Measurements from ENCODE around the gene SLC6A12. TPM values are rescaled to one million over a fixed set of nuclear protein-coding genes. Genes with fewer than 3 reads are reported as not detected.
"Not testable (repeated sequence)": the region's sequence is repeated elsewhere in the genome, so short reads cannot be mapped to it uniquely, and the experiment has no call there.

Gene SLC6A12
- total and polyA plus RNA-seq, 2 donors from 2014 or later, result 45.6 to 130 TPM

DNA sequence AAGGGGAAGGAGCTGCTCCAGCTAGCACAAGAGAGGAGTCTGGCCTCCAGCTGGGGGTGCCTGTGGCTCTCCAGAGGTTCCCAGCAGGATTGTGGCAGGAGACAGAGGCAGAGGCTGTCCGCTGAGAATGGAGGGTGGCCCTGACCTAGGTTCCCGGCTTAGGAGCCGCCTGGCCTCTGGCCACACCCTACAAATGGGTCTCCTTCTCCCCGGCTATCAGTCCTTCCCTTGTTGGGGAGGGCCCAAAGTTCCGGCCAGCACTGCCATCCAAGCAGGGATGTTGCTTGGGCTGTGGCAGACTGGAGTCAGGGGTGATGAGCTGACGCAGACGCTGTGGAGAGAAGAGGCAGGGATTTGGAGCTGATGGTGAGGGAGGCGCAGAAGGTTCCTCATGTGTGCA lies 23.1 kb downstream of the SLC6A12 start:
- FAIRE-seq, result no peak
- Histone ChIP-seq H3K9me3 (ENCODE audit: control insufficient read depth in 2 of 3, insufficient read depth in 1 of 3, low read length in 3 of 3) (no peaks in the 10 kb centered on the region), H3K27ac (ENCODE audit: low read depth in 2 of 2, low read length in 2 of 2) (no peak overlapping the region), H3K9ac (ENCODE audit: low read length in 3 of 3) (no peak overlapping the region), H3K4me3 (ENCODE audit: low read length in 3 of 3) (no peak overlapping the region), H3K4me1 (ENCODE audit: control insufficient read depth in 2 of 3, insufficient read depth in 2 of 3, low read depth in 1 of 3, low read length in 3 of 3) (peaks cover 0 to 4% (median 0%) of the 10 kb centered on the region in 3 donors), H3K36me3 (ENCODE audit: control insufficient read depth in 2 of 3, insufficient read depth in 3 of 3, low read length in 3 of 3) (peaks cover 0 to 11% (median 5%) of the 10 kb centered on the region in 3 donors), H3K27me3 (ENCODE audit: control insufficient read depth, insufficient read depth, low read length) (no peaks in the 10 kb centered on the region)
- no peak for DNase-seq
- intact Hi-C loops (cut with DNase I), result no loop called here
- TF ChIP-seq, protein P1, sequence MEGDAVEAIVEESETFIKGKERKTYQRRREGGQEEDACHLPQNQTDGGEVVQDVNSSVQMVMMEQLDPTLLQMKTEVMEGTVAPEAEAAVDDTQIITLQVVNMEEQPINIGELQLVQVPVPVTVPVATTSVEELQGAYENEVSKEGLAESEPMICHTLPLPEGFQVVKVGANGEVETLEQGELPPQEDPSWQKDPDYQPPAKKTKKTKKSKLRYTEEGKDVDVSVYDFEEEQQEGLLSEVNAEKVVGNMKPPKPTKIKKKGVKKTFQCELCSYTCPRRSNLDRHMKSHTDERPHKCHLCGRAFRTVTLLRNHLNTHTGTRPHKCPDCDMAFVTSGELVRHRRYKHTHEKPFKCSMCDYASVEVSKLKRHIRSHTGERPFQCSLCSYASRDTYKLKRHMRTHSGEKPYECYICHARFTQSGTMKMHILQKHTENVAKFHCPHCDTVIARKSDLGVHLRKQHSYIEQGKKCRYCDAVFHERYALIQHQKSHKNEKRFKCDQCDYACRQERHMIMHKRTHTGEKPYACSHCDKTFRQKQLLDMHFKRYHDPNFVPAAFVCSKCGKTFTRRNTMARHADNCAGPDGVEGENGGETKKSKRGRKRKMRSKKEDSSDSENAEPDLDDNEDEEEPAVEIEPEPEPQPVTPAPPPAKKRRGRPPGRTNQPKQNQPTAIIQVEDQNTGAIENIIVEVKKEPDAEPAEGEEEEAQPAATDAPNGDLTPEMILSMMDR (IDR thresholded peaks at IDR 0.05; ENCODE audit: borderline replicate concordance, extremely low read depth, insufficient read depth), result no peak

DNA sequence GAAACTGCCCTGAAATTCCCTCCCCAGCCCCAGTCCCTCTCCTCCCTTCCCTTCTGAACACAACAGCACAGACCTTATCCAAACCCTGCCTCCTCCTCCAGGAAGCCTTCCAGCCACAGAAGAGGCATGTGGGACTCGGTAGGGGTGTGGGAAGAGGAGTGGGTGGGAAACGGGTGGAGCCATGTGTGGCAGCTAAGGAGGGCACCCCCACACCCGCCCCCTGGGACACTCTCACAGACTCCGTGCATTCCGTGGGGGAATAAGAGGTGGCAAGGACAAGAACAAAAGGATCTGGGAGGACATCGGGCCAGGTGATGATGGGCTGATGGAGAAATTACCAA lies 24.4 kb downstream of the SLC6A12 start:
- Histone ChIP-seq H3K4me3 (ENCODE audit: low read length in 3 of 3) (peak overlapping the region in 1 of 3 donors; percentile 54), H3K27ac (ENCODE audit: low read depth in 2 of 2, low read length in 2 of 2) (no peak overlapping the region), H3K9ac (ENCODE audit: low read length in 3 of 3) (peak overlapping the region in 1 of 3 donors; percentile 17), H3K4me1 (ENCODE audit: control insufficient read depth in 2 of 3, insufficient read depth in 2 of 3, low read depth in 1 of 3, low read length in 3 of 3) (peaks cover 0 to 4% (median 0%) of the 10 kb centered on the region in 3 donors), H3K9me3 (ENCODE audit: control insufficient read depth in 2 of 3, insufficient read depth in 1 of 3, low read length in 3 of 3) (no peaks in the 10 kb centered on the region), H3K36me3 (ENCODE audit: control insufficient read depth in 2 of 3, insufficient read depth in 3 of 3, low read length in 3 of 3) (peaks cover 0 to 4% (median 0%) of the 10 kb centered on the region in 3 donors), H3K27me3 (ENCODE audit: control insufficient read depth, insufficient read depth, low read length) (no peaks in the 10 kb centered on the region)
- FAIRE-seq, result no peak
- DNase-seq, result no peak
- intact Hi-C loops (cut with DNase I), result no loop called here
- TF ChIP-seq, protein P1 (IDR thresholded peaks at IDR 0.05; ENCODE audit: borderline replicate concordance, extremely low read depth, insufficient read depth), result no peak

DNA sequence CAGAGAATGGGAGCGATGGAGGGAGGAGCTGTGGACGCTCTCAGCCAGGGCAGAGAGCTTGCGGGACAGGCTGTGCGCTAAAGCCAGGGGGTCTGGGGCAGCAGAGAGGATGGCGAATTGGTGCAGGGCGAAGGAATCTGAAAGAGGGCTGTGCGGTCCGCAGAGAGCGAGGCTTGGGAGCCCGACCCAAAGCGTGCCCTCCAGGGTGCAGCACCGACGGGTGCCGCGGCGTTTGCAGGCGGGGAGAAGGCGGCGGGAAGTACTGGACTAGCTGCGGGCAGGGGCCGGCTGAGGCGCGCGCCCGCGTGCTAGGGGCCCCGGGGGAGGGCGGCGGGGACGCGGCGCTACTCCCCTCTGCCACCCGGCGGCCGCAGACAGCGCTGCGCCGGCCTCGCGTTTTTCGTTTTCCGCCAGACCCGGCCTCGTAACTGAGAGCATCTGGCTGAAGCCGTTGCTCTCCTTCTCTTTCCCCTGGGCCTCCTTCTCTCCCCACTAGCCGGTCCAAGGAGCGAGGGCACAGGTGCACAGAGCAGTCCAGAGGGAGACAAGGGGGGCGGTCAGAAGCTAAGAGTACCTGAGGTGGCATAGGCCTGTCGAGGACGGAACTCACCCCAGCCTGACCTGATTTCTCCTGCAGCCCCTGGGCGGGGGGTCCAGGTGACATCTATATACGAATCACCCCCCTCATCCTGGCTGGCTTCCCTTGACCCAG lies 24.9 kb downstream of the SLC6A12 start:
- DNase-seq (peak in 4 of 5 donors; percentile 78 to 88 (median 84)), FAIRE-seq (no peak)
- intact Hi-C loops (cut with DNase I), result no loop called here
- TF ChIP-seq, protein P1 (IDR thresholded peaks at IDR 0.05; ENCODE audit: borderline replicate concordance, extremely low read depth, insufficient read depth), result peak; percentile 75
- Histone ChIP-seq H3K36me3 (ENCODE audit: control insufficient read depth in 2 of 3, insufficient read depth in 3 of 3, low read length in 3 of 3) (peaks cover 0 to 4% (median 0%) of the 10 kb centered on the region in 3 donors), H3K4me1 (ENCODE audit: control insufficient read depth in 2 of 3, insufficient read depth in 2 of 3, low read depth in 1 of 3, low read length in 3 of 3) (peaks cover 0 to 4% (median 0%) of the 10 kb centered on the region in 3 donors), H3K27ac (ENCODE audit: low read depth in 2 of 2, low read length in 2 of 2) (no peak overlapping the region), H3K9ac (ENCODE audit: low read length in 3 of 3) (peak overlapping the region in 2 of 3 donors; percentile 9 to 17), H3K9me3 (ENCODE audit: control insufficient read depth in 2 of 3, insufficient read depth in 1 of 3, low read length in 3 of 3) (no peaks in the 10 kb centered on the region), H3K27me3 (ENCODE audit: control insufficient read depth, insufficient read depth, low read length) (no peaks in the 10 kb centered on the region), H3K4me3 (ENCODE audit: low read length in 3 of 3) (peak overlapping the region; percentile 34 to 54 (median 46))

DNA sequence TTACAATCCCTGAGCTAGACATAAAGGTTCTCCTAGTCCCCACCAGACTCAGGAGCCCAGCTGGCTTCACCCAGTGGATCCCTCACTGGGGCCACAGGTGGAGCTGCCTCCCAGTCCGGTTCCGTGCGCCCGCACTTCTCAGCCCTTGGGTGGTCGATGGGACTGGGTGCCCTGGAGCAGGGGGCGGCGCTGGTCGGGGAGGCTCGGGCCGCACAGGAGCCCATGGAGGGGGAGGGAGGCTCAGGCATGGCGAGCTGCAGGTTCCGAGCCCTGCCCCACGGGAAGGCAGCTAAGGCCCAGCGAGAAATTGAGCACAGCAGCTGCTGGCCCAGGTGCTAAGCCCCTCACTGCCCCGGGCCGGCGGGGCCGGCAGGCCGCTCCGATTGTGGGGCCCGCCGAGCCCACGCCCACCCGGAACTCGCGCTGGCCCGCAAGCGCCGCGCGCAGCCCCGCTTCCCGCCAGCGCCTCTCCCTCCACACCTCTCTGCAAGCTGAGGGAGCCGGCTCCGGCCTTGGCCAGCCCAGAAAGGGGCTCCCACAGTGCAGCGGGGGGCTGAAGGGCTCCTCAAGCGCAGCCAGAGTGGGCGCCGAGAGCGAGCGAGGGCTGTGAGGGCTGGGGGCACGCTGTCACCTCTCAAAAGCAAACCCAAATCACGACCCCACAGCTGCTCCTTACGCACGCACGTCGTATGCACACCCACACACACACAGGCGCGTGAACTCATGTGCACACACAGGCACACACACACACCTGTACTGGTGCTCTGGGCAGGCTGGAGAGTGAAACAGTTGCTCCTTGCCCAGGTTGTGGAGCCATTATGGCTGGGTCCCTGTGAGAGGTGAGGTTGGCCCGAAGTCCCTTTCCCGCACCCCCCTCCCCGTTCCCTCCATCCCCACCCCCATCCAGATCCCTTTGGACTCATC lies 25.7 kb downstream of the SLC6A12 start:
- H3K9me3 ChIP-seq (ENCODE audit: control insufficient read depth in 2 of 3, insufficient read depth in 1 of 3, low read length in 3 of 3); H3K27ac ChIP-seq (ENCODE audit: low read depth in 2 of 2, low read length in 2 of 2); H3K9ac ChIP-seq (ENCODE audit: low read length in 3 of 3); intact Hi-C loops (cut with DNase I); H3K4me1 ChIP-seq (ENCODE audit: control insufficient read depth in 2 of 3, insufficient read depth in 2 of 3, low read depth in 1 of 3, low read length in 3 of 3); H3K27me3 ChIP-seq (ENCODE audit: control insufficient read depth, insufficient read depth, low read length); DNase-seq; FAIRE-seq; H3K36me3 ChIP-seq (ENCODE audit: control insufficient read depth in 2 of 3, insufficient read depth in 3 of 3, low read length in 3 of 3): not testable (repeated sequence)
- H3K4me3 ChIP-seq (ENCODE audit: low read length in 3 of 3), result peak overlapping the region in 2 of 3 donors; percentile 46 to 54
